Hepatocyte (in vitro differentiated cells): Measurements from ENCODE around the gene KIF22. TPM values are rescaled to one million over a fixed set of nuclear protein-coding genes. Genes with fewer than 3 reads are reported as not detected.

Experiments
- DNase-seq: peaks from one replicate; pipeline ENCODE4 v3.0.0-alpha.2; 2016; ENCODE audit warnings: low spot score
- H2AFZ ChIP-seq: fragments of 200-600 bp; sonication (generic); 2 replicates; pipeline ENCODE4 v1.6.0; 2016; ENCODE audit warnings: antibody characterized with exemption, mild to moderate bottlenecking
- H3K27ac ChIP-seq: fragments of 200-600 bp; sonication (generic); 2 replicates; pipeline ENCODE4 v1.5.1; 2016; ENCODE audit warnings: mild to moderate bottlenecking
- H3K27me3 ChIP-seq: fragments of 200-600 bp; sonication (generic); 2 replicates; pipeline ENCODE4 v1.6.1; 2016
- H3K36me3 ChIP-seq: fragments of 200-600 bp; sonication (generic); replicated peaks from 2 replicates; pipeline ENCODE4 v1.5.1; 2016; ENCODE audit warnings: low read depth; ENCODE audit not compliant: insufficient read depth
- H3K4me1 ChIP-seq: fragments of 200-600 bp; sonication (generic); 2 replicates; pipeline ENCODE4 v1.5.1; 2016; ENCODE audit warnings: mild to moderate bottlenecking, moderate library complexity; ENCODE audit not compliant: insufficient read depth
- H3K4me2 ChIP-seq: fragments of 200-600 bp; sonication (generic); 2 replicates; pipeline ENCODE4 v1.6.0; 2016
- H3K4me3 ChIP-seq: fragments of 200-600 bp; sonication (generic); 2 replicates; pipeline ENCODE4 v1.5.1; 2016; ENCODE audit warnings: mild to moderate bottlenecking
- H3K79me2 ChIP-seq: fragments of 200-600 bp; sonication (generic); 2 replicates; pipeline ENCODE4 v1.6.0; 2017; ENCODE audit warnings: mild to moderate bottlenecking
- H3K9me2 ChIP-seq: fragments of 200-600 bp; sonication (generic); replicated peaks from 2 replicates; pipeline ENCODE4 v1.6.0; 2017; ENCODE audit warnings: mild to moderate bottlenecking; ENCODE audit not compliant: insufficient read depth
- H3K9me3 ChIP-seq: fragments of 200-600 bp; sonication (generic); 2 replicates; pipeline ENCODE4 v1.5.1; 2016; ENCODE audit warnings: low read depth, mild to moderate bottlenecking
- H4K20me1 ChIP-seq: fragments of 200-600 bp; sonication (generic); 2 replicates; pipeline ENCODE4 v1.6.0; 2016; ENCODE audit warnings: mild to moderate bottlenecking; ENCODE audit not compliant: insufficient read depth, poor library complexity, severe bottlenecking
- EZH2 ChIP-seq: fragments of 200-600 bp; sonication (generic); IDR thresholded peaks from 2 replicates; pipeline ENCODE4 v1.6.1; 2016; ENCODE audit warnings: antibody characterized with exemption, mild to moderate bottlenecking, borderline replicate concordance
- EZH2phosphoT487 ChIP-seq: fragments of 200-600 bp; sonication (generic); IDR thresholded peaks from one replicate; pipeline ENCODE4 v1.6.1; 2018; ENCODE audit warnings: antibody characterized with exemption, mild to moderate bottlenecking, low read depth, moderate library complexity; ENCODE audit not compliant: unreplicated experiment, severe bottlenecking
- WGBS: methylation state at CpG from one replicate; pipeline ENCODE4 v1.1.6; 2016; ENCODE audit warnings: low lambda C conversion rate; ENCODE audit errors: missing lambda C conversion rate; 5-methylcytosine and 5-hydroxymethylcytosine counted together
- polyA plus RNA-seq: library from polyadenylated mRNA; unstranded; fragments of >200 nt; fragmentation: Nextera tagmentation; extraction: Ambion mirVana; gene quantifications from 2 replicates; pipeline ENCODE4 v1.2.1, GENCODE V29; 2016
- total RNA-seq: library from RNA; depleted of rRNA; stranded (reverse); fragments of >200 nt; gene quantifications from 2 replicates; pipeline ENCODE4 v1.2.3, GENCODE V29; 2014
- TF ChIP-seq, protein P1 (sequence below): fragments of 200-600 bp; sonication (generic); IDR thresholded peaks from 2 replicates; pipeline ENCODE4 v1.5.1; 2016; ENCODE audit warnings: antibody characterized with exemption, mild to moderate bottlenecking; ENCODE audit not compliant: poor library complexity

The KIF22 gene
- total and polyA plus RNA-seq, 2 experiments from 2014 or later, result 42.5 to 42.6 TPM

DNA sequence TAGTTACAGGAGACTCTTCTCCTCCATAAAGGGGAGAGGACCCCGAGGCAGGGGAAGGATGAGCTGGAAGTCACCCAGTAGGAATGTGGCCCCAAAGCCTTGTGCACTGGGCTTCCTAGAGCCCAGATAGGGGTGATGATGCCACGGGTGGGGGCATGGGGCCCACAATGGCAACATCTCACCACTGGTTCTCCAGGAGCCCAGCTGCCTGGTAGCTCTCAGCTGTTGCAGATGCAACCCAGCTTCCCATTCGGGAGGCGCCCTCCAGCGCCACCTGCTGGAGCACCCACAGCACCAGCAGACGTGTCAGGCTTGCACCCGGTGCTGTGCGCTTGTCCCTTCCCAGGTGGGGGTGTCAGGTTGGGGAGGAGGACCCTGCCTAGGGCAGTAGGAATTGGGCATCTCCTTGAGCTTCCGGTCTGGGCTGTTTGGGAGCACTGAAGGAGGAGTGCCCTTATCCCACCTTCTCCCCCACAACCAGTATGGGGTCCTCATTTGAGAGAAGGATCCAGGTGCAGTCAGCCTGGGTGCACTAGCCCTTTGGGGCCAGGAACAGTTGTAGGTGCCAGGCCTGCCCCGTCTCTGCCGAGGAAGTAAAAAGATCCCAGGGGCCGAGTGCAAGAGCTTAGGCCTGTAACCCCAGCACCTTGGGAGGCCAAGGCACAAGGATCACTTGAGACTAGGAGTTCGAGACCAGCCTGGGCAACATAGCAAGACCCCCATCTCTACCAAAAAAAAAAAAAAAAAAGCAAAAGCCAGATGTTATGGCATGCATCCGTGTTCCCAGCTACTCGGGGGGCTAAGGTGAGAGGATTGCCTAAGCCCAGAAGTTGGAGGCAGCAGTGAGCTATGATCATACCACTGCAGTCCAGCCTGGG is 58.1 kb downstream of the KIF22 start:
- Histone ChIP-seq H2AFZ (no peak overlapping the region), H3K9me2 (no peaks in the 10 kb centered on the region), H3K27ac (no peak overlapping the region), H3K27me3 (no peaks in the 10 kb centered on the region), H3K4me2 (no peak overlapping the region), H3K9me3 (no peaks in the 10 kb centered on the region), H3K4me3 (no peak overlapping the region), H3K36me3 (no peaks in the 10 kb centered on the region), H3K4me1 (no peaks in the 10 kb centered on the region), H4K20me1 (no peaks in the 10 kb centered on the region), H3K79me2 (no peaks in the 10 kb centered on the region)
- DNase-seq, result peak; percentile 84
- WGBS, result 56% methylated on average over 15 of the region's 15 CpGs
- no peak for TF ChIP-seq EZH2
- no peak for TF ChIP-seq EZH2phosphoT487
- TF ChIP-seq, protein P1, sequence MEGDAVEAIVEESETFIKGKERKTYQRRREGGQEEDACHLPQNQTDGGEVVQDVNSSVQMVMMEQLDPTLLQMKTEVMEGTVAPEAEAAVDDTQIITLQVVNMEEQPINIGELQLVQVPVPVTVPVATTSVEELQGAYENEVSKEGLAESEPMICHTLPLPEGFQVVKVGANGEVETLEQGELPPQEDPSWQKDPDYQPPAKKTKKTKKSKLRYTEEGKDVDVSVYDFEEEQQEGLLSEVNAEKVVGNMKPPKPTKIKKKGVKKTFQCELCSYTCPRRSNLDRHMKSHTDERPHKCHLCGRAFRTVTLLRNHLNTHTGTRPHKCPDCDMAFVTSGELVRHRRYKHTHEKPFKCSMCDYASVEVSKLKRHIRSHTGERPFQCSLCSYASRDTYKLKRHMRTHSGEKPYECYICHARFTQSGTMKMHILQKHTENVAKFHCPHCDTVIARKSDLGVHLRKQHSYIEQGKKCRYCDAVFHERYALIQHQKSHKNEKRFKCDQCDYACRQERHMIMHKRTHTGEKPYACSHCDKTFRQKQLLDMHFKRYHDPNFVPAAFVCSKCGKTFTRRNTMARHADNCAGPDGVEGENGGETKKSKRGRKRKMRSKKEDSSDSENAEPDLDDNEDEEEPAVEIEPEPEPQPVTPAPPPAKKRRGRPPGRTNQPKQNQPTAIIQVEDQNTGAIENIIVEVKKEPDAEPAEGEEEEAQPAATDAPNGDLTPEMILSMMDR, result peak; percentile 61

DNA sequence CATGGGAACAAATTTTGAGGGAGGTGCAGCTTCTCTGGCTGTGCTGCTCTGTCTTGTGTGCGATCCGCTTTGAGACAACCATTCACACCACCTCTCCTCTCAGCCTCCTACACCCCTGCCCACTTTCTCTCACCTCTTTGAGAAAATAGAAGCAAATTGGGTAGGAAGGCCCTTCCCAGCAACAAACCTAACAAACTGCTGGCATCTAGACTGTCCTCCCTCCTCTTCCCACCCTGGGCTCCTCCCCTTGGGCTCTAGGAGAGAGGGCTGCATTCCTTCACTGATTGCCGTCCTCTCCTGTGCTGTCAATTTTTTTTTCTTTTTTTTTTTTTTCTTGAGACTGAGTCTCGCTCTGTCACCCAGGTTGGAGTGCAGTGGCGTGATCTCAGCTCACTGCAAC is 59.0 kb downstream of the KIF22 start:
- Histone ChIP-seq H3K27ac (no peak overlapping the region), H4K20me1 (no peaks in the 10 kb centered on the region), H3K27me3 (no peaks in the 10 kb centered on the region), H3K4me3 (no peak overlapping the region), H3K36me3 (no peaks in the 10 kb centered on the region), H2AFZ (no peak overlapping the region), H3K9me3 (no peaks in the 10 kb centered on the region), H3K4me1 (no peaks in the 10 kb centered on the region), H3K9me2 (no peaks in the 10 kb centered on the region), H3K79me2 (no peaks in the 10 kb centered on the region), H3K4me2 (no peak overlapping the region)
- 53% methylated on average over 5 of the region's 5 CpGs for WGBS
- peak; percentile 61 for DNase-seq
- TF ChIP-seq EZH2phosphoT487 (no peak), EZH2 (no peak)
- TF ChIP-seq, protein P1, result no peak

DNA sequence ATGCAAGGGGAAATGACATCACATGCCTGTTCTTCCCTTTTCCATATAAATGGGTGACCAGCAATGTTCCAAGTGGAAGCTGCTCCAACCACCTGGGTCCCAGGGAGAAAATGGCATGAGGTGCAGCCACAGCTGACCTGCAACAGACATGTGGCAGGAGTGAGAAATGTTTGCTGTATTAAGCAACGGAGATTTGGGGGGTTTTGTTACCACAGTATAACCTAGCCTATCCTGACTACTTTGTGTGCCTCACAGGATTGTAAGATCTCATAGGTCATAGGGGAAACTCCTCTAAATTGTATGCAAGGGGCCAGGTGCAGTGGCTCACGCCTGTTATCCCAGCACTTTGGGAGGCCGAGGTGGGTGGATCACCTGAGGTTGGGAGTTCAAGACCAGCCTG is 60.4 kb downstream of the KIF22 start:
- no peak for DNase-seq
- no peaks in the 10 kb centered on the region for H4K20me1 ChIP-seq
- H2AFZ ChIP-seq, result no peak overlapping the region
- H3K4me3 ChIP-seq, result no peak overlapping the region
- WGBS, result 88% methylated on average over 3 of the region's 3 CpGs
- H3K4me1 ChIP-seq, result peaks cover 1% of the 10 kb centered on the region
- H3K79me2 ChIP-seq, result no peaks in the 10 kb centered on the region
- no peaks in the 10 kb centered on the region for H3K9me2 ChIP-seq
- H3K27me3 ChIP-seq, result no peaks in the 10 kb centered on the region
- TF ChIP-seq EZH2 (no peak), EZH2phosphoT487 (no peak)
- TF ChIP-seq, protein P1, result no peak
- H3K4me2 ChIP-seq, result no peak overlapping the region
- H3K27ac ChIP-seq, result no peak overlapping the region
- H3K36me3 ChIP-seq, result no peaks in the 10 kb centered on the region
- H3K9me3 ChIP-seq, result no peaks in the 10 kb centered on the region
